Colonic mucosa (tissue), 4 donors: Measurements from ENCODE around the gene SEMA5A. TPM values are rescaled to one million over a fixed set of nuclear protein-coding genes. Genes with fewer than 3 reads are reported as not detected.

Experiments
- DNase-seq: peaks from one replicate; pipeline ENCODE4 v3.0.0-alpha.2; 2020
- H3K27ac ChIP-seq: fragments of 200-600 bp; one replicate; pipeline ENCODE4 v1.8.0; 2021
- H3K27me3 ChIP-seq: fragments of 200-600 bp; one replicate; pipeline ENCODE4 v1.8.0; 2021
- H3K36me3 ChIP-seq: fragments of 200-600 bp; one replicate; pipeline ENCODE4 v1.8.0; 2021
- H3K4me1 ChIP-seq: fragments of 200-600 bp; one replicate; pipeline ENCODE4 v1.8.0; 2021; ENCODE audit warnings: mild to moderate bottlenecking
- H3K4me3 ChIP-seq: fragments of 200-600 bp; one replicate; pipeline ENCODE4 v1.8.0; 2021
- H3K9ac ChIP-seq, 2 donors: one replicate each; pipeline ENCODE4 v1.7.0; 2013; ENCODE audit warnings: control low read depth in 2 of 2, low read depth in 2 of 2, low read length in 2 of 2
- H3K9me3 ChIP-seq: fragments of 200-600 bp; one replicate; pipeline ENCODE4 v1.8.0; 2021
- CTCF ChIP-seq: fragments of 200-600 bp; IDR thresholded peaks from one replicate; pipeline ENCODE4 v1.8.0; 2022; ENCODE audit warnings: antibody characterized with exemption, mild to moderate bottlenecking
- intact Hi-C: fragments of 100-400 bp; cut with DNase I; formaldehyde crosslinking; loops from one replicate; pipeline ENCODE4 v1.14.1; 2022
- total RNA-seq, 2 donors: library from RNA; stranded (reverse); fragmentation: NEBNext Ultra II Directional in 1 of 2; extraction: Animal tissue kit (Norgen Biotek cat#: 25700) in 1 of 2; gene quantifications; one replicate each; pipeline ENCODE4 v1.2.1, GENCODE V29; 2021
- donor health status: healthy.
- donor health status: DM: no; HTN: no; CAD: no.
- donor health status: DM: no; HTN: no; CAD: no.

Gene SEMA5A
- total RNA-seq, 2 donors from 2014 or later = 23.3 to 32.7 TPM

- H3K4me1 ChIP-seq = no peaks in the 10 kb centered on the region
- intact Hi-C loops = no loop called here
- H3K9ac ChIP-seq = no peak overlapping the region
- no peaks in the 10 kb centered on the region for H3K36me3 ChIP-seq
- no peak for DNase-seq
- no peaks in the 10 kb centered on the region for H3K9me3 ChIP-seq
- H3K27me3 ChIP-seq = no peaks in the 10 kb centered on the region
- H3K4me3 ChIP-seq = no peak overlapping the region
- no peak for TF ChIP-seq CTCF
- no peak overlapping the region for H3K27ac ChIP-seq
These were observed 348.0 kb downstream of the SEMA5A start for GRCh38 chr5:9197881-9198260.

GRCh38 chr5:9196403-9197227 is 349.3 kb downstream of the SEMA5A start:
- no peak for TF ChIP-seq CTCF
- no peaks in the 10 kb centered on the region for H3K9me3 ChIP-seq

GRCh38 chr5:9194509-9194908 is 351.4 kb downstream of the SEMA5A start:
- Histone ChIP-seq H3K4me1 (no peaks in the 10 kb centered on the region), H3K36me3 (no peaks in the 10 kb centered on the region), H3K27ac (no peak overlapping the region), H3K4me3 (no peak overlapping the region), H3K9ac (no peak overlapping the region), H3K9me3 (no peaks in the 10 kb centered on the region), H3K27me3 (no peaks in the 10 kb centered on the region)
- intact Hi-C loops = no loop called here
- no peak for DNase-seq
- no peak for TF ChIP-seq CTCF

More at GRCh38 chr5:9196403-9197227, 349.3 kb downstream of the SEMA5A start:
- H3K9ac ChIP-seq = no peak overlapping the region
- intact Hi-C loops = no loop called here
- no peak for DNase-seq
- H3K4me1 ChIP-seq = no peaks in the 10 kb centered on the region
- no peak overlapping the region for H3K4me3 ChIP-seq
- no peaks in the 10 kb centered on the region for H3K36me3 ChIP-seq
- no peaks in the 10 kb centered on the region for H3K27me3 ChIP-seq
- H3K27ac ChIP-seq = no peak overlapping the region

GRCh38 chr5:9192266-9192665 is 353.6 kb downstream of the SEMA5A start:
- no peak for TF ChIP-seq CTCF
- H3K9ac ChIP-seq = no peak overlapping the region
- intact Hi-C loops = no loop called here

DNA sequence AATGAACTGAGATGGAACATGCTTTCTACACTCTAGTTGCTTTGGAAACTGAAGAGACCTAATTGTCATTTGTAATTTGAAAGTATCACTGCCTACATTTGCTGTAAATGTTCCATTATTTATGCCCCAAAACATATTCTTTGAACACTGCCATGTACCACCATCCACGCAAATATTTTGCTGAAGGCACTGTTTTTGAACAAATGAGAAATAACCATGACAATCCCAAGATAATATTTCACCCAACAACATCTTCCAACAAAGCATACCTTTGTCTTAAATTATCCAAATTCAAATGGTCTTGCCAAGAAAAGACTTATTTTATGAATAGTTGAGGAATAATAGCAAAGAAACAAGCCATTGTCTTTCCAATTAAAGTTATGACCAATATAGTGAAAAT is 356.2 kb downstream of the SEMA5A start:
- Histone ChIP-seq H3K27me3 (no peaks in the 10 kb centered on the region), H3K9ac (no peak overlapping the region), H3K4me3 (no peak overlapping the region), H3K36me3 (no peaks in the 10 kb centered on the region), H3K9me3 (no peaks in the 10 kb centered on the region), H3K27ac (no peak overlapping the region), H3K4me1 (no peaks in the 10 kb centered on the region)
- DNase-seq = no peak
- no peak for TF ChIP-seq CTCF
- intact Hi-C loops = no loop called here

More at GRCh38 chr5:9192266-9192665, 353.6 kb downstream of the SEMA5A start:
- Histone ChIP-seq H3K4me3 (no peak overlapping the region), H3K4me1 (no peaks in the 10 kb centered on the region), H3K27ac (no peak overlapping the region), H3K36me3 (no peaks in the 10 kb centered on the region), H3K9me3 (no peaks in the 10 kb centered on the region), H3K27me3 (no peaks in the 10 kb centered on the region)
- no peak for DNase-seq
